ENCODE measurements around the gene VSTM2B.
A peak's percentile ranks its signal among the peaks of the same experiment; 100 is the strongest.

The VSTM2B gene

DNA sequence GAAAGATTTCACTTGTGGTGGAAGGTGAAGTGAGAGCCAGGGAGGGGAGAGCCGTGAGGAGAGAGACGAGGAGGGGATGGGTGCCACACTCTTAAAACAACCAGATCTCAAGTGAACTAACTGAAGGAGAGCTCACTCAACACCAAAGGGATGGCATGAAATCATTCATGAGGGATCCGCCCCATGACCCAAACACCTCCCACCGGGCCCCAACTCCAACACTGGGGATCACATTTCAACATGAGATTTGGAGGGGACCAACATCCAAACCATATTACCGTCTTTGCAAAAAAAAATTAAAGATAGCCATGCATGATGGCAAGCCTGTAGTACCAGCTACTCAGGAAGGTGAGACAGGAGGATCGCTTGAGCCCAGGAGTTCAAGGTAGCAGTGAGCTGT lies 45.4 kb downstream of the VSTM2B start:
- DNase-seq, result no peak

DNA sequence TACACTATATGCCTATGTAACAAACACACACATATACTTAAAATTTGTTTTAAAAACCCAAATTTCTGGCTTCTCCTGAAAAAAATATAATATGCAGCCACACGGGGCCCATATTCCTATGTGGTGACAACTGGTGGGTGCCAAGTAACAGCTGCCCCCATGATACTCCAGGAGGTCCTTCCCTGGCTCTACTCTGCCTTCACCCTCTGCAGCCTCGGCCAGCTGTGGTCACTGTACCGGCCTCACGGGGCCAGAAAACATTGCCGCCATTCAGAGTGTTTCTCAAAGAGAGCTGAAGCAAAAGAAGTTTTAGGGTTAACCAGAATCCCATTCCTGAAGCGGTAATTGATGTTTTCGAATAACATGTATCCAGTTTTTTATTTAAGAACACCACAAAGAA lies 47.7 kb downstream of the VSTM2B start:
- DNase-seq, result no peak

DNA sequence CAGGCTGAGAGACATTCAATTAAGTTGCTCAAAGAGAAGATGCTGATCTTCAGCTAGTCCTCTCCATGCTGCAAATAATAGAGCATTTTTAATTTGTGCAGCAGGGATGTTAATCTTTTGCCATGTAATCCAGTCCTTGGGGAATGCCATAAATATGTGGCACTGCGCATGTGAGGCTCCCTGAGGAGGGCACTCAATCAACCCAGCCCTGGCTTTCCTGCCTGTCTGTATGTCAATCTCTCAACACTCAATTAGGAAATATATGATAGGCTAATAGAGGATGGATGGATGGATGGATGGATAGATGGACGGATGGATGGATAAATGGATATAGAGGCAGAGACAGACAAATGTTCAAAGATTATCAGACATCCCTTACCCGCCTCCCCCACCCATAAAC lies 48.7 kb downstream of the VSTM2B start:
- DNase-seq, result no peak

DNA sequence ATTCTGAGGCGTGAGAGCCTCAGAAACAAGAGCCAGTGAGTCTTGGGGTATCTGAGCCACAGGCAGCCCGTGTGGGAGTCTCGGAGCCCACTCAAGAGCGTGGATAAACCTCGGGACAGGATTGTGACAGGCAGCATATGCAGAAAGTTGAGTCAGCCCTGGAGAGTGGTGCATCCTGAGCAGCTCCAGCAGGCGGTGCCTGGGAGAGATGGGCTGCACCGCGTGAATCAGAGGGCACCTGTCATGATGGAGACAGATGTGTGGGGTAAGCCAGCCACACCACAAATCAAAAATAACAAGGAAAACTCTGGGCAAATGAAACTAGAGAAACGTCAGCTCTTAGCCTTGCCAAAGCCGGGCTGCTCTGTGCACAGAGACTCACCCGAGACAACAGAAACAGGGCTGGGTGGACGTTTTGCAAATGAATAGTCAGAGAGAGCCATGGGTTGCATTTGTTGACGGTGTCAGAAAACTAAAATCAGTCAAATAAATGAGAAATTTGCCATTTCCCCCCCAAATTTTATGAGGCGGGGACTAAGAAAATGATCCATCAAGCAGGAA lies 50.3 kb downstream of the VSTM2B start:
- DNase-seq, result no peak

DNA sequence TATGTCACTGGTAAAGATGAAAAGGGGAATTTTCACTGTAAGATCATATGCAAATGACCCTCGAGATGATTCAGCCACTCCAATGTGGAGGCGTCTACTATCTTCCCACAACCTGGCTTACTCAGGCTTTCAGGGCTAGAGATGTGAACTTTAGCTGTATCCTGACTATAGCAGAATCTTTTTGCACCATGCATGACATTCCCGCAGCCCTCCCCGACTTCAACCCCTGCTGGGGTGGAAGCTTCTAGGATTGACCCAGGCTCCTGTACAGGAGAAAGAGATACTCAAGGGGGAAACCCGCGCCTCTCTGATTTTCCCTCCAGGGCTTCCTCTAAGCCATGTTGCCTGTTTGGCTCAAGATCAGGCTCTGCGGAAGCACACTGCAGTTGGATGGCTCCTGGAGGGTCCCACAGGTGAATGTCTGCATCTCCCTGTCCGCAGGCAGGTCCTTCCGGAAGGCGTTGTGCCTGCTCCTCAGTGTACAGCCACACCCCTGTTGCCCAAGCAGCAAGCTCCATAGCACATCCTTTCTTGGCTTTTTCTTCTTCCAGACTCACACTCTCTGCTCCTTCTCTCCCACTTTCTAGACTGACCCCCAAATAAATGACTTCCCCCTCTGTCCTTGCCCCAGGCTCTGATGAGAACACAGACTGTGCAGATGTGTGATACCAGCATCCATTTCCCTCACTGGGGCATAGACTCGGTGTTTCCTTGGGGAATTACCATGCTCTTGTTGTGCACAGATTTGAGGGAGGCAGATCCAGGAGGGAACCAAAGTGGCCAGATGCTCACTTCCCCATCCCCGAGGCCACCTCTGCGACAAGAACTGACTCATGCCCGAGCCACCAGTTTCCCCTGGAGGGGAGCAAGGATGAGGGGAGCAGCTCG lies 51.2 kb downstream of the VSTM2B start:
- DNase-seq, result no peak

DNA sequence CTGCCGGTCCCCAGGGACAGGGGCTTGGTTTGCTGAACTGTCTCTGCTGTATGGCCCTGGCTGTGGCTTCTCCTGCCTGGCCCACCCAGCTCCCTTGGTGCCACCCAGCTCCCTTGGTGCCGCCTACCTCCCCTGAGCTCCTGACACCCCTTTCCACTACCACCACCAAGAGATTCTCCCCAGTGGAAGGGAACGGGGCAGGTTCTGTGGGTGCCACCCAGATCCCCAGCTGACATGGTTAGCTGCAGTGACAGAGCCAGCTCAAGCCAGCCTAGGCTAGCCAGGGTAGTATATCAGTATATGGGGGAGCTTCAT lies 51.8 kb downstream of the VSTM2B start:
- DNase-seq, result no peak

DNA sequence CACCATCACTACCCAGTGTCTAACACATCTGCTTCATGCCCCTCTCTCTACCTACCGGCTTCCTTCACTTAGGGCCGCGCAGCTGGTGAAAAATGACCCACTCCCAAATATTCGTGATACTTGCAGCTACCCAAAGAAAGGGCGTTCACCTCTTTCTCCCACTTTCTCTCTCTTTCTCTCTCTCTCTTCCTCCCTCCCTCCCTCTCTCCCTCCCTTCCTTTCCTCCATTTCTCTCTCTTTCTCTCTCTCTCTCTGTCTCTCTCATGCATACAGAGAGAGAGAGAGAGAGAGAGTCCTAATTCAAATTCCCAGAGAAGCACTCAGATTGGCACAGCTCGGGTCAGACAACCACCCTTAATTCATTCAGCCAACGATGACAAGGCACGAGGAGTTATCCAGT lies 52.6 kb downstream of the VSTM2B start:
- no peak for DNase-seq

DNA sequence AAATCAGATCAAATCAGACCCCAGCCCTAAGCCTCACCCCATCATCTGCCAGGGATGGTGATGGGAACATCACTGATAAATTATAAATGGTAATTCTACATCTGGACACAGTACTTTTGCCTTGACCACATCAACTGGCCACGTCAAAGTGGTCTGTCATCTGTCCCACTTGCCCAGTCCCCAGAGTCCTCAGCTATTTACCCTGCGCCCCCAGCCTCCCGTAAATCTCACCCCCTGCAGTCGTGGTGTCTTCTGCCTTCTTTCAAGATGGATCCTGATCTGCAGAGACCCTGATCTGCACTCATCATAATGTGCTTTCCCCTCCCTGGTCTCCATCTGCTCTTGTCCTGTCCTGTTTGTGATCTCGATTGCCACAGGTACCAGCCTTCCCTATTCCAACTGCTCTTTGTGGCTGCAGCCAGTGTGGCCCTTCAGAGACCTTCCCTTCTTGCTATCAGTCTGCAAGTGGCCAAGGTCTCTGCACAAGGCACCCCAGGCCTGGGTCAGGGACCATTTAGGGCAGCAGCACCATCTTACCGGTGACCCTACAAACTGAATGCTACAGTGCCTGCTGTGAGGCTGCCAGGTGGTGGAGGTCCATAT lies 53.6 kb downstream of the VSTM2B start:
- DNase-seq, result no peak

DNA sequence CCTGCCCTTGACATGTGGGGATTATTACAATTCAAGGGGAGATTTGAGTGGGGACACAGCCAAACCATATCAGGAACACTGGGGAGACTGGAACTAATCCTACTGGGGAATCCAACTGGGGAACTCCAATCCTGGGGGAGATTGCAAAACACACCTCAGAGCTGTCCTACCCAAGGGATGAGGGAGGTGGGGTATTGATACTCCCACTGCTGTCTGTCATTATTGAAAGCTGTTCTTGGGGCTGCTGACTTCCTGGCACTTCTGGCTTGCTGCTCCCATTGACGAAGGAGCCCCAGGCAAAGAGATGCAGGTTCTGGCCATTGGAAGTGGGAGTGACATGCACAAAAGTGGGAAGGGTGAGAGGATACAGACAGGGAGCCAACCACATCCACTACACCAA lies 55.6 kb downstream of the VSTM2B start:
- no peak for DNase-seq

DNA sequence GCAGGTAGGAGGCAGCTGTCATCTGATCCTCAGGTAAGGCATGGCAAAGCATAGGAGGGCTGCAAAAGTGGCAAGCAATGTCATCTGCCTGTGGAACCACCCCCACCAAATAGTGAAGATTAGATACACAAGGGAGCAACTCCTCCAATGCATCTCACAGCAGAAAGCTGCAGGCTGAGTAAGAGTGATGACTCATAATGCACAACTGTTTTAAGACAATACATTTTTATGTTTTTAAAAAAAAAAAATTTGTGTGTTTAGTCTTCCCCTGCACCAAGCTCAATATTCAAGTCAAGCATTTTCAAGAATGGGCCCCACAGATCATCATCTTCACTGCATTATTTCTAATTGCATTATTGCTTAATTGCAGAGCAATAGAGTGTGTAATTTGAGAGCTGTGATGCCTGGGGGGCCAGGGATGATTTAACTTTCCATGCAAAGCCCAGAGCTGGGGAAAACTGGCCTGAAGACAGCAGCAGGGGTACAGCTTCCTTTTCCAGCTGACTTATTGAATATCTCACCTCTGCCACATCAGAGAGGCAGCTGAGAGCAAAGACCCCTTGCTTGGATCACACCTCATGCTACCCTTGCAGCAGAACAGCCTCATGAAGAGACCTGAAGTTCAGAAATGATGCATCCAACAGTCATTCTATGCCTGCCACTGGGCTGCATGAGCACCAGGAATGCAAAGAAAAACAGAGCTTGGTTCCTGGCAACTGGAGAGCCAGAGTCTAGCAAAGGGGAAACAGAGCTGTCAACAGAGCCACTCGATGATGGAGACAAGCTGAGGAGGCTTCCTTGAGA lies 57.6 kb downstream of the VSTM2B start:
- no peak for DNase-seq

DNA sequence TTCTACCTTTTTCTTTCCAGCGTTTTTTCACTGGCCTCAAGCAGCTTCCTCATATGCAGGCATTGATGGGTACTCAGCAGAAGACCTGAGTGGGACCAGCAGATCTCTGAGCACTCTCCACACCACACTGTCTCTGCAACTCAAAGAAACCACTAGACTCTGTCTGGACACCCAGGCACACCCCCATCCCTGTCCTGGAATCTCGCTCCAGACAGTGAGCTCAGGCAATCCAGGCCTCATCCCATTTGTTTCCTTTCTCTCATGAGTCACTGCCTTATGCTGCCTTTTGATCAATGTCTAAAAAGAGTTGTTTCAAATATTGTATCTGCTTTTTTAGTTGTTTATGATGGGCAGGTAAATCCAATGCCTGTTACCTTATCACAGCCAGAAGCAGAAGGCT lies 60.6 kb downstream of the VSTM2B start:
- DNase-seq, result no peak

DNA sequence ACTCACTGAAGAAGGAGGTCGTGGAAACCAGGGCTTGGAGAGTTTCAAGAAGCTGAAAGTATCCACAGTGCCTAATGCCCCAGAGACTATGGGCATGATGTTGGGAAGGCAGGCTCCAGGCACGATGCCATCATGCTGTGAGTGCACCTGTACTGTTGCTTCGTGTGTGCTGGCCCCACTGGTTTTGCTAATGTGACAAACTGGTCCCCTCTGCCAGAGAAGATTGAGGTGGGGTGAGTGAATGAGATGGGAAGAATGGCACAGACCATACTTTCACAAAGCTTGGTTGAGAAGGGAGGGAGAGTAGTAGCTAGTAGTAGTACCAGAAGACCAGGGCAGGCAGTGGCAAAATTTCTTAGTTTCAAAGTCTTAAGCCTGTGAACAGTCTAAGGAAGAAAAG lies 61.3 kb downstream of the VSTM2B start:
- no peak for DNase-seq

DNA sequence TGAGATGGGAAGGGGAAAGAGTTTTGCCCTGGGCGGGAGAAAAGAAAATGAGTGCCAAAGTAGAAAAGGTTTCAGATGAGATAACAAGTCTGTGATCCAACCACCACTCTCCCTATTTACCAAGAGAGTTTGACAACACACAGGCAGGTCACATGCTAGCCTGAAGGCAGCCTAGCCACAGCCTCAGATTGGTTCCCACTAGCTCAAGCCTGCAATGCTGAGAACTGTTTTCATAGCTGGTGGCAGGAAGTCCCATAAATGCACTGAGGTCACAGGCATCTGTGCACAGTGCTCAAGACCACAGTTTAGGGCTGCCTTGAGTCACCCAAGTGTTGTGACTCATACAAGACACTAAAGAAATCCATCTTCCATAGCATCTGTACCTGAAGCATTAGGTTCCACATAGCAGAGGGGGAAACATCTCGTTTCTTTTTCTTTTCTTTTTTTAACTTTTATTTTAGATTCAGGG lies 61.8 kb downstream of the VSTM2B start:
- DNase-seq, result peak; percentile 56

DNA sequence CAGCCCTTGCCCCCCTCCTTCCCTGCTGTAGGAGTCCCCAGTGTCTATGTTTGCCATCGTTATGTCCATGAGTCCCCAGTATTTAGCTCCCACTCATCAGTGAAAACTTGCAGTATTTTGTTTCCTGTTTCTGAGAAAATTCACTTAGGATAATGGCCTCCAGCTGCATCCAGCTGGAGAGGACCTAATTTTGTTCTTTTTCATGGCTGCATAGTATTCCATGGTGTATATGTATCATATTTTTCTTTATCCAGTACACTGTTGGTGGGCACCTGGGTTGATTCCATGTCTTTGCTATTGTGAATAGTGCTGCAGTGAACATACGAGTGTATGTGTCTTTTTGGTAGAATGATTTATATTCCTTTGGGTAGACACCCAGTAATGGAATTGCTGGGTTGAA lies 62.3 kb downstream of the VSTM2B start:
- no peak for DNase-seq

DNA sequence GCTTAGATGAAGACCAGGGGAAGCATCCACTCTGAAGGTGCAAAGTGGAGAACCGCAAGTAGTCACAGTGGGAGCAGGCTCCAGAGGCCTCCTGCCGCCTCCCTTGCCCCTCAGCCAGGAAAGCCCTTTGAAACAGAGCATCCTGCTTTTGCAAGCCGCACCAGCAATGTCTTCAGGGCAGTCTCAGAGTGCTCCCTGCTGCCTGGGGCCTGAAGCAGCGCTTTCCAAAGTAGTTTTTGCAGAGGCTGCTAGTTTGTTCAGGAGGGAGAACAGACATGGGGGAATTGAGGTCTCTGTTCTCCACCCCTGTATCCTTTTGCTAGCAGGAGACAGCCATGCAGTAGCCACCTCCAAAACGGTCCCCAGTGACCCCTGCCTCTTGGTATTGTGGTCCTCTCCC lies 64.5 kb downstream of the VSTM2B start:
- DNase-seq, result no peak

DNA sequence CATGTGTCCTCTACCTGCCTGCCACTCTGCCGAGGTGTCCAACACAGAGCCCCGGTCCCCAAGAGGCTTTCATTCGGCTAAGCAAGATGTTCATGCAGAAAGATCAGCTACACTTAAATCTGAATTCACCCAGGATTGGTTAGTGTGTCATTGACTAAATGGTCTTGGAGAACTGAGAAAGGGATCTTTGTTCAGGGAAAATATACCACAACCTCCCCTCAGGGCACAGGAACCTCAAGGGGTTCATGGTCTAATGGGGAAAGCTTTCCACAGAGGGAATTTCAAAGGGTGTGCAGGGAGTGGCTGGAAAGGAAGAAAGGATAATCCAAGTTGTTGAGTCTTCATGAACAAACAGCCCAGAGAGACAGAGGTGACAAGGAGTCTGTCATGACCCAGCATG lies 65.9 kb downstream of the VSTM2B start:
- DNase-seq, result no peak

DNA sequence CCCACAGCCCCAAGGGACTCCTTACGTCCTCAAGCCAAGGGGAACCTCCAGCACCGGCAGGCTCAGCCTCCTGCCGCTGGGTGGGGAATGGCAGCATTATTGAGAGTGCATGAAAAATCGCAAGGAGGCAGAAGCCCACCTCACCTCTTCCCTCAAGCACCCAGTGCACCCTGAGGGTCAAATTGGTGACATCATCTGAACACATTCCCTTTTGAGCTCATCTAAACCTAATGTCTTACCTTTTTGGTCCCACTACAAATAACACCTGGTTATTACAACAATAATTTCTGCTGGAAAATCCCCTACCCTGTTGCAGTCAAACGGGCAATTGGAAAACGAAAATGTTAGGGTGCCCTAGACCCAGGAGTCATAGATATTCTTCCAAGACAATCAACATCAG lies 68.1 kb downstream of the VSTM2B start:
- DNase-seq, result no peak

DNA sequence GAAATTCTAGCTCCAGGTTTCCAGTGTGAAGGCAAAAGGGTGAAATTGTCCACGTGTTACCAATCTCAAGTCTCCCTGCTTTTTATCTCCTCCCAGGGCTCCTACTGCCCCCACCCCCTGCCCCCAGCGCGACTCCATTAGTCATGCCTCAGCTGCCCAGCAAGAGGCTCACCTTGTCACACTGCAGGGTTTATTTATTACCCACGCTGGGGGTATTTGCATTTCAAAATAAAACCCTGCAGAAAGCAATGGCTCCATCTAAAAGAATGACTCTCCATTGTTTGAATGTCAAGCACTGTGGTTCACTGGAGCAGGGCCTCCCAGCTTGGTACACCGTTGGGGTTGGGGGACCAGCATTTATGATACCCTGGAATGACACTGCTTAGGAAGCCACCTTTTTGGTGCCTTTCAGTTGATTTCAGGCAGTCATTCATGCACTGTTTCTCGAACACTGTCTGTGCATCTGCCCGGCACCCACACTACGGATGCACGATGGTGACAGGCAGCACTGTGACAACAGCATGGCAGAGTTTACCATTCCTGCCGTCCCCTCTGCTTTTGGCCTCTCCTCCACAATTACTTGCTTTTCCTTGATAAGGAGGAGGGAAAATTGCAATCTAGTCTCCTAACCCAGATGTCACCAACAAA lies 70.4 kb downstream of the VSTM2B start:
- no peak for DNase-seq

DNA sequence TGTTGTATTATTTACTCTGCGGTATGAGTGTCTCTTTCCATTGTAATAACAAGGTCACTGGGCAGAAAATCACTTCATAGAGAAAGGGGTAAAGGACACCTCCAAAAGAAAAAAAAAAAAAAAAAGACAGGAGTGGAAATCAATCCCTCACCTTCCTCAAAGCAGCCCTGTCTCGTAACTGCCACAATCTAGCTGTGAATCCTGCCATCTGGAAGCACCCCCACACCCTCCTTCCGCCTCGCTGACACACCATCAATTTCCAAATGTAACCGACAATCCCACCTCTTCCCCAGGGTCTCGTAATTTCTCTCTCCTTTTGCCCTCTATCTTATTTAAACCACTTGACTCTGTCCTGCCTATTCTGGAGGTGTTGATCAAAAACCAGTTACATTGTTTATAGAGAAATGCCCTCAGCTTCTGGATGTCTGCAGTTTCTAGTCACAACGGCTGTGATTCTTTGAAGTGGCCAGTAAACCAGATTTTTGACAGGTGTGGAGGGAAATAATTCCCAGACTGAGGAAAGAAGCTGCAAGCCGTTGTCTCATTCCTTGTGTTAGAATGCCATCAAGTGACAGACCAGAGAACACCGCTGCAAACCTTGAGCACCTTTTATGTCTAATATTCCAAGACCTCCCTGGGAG lies 71.2 kb downstream of the VSTM2B start:
- peak; percentile 10 for DNase-seq

DNA sequence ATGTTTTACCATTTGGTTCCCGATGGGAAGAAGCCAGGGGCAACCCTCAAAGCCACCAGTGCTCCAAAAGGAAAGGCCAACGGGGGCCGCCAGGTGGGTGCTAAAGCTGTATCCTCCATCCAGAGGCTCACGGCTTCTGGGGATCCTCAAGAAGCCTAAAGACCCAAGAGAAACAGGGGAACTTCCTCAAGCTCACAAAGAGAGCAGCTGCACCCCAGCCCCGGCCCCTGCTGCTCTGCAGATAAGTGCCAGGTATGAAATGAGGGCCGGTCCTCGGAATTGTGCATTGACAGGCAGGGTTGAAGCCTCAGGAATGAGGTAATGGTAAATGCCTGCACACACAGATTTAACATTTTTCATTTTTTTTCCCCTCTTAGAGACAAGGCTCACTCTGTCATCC lies 72.2 kb downstream of the VSTM2B start:
- DNase-seq, result no peak

DNA sequence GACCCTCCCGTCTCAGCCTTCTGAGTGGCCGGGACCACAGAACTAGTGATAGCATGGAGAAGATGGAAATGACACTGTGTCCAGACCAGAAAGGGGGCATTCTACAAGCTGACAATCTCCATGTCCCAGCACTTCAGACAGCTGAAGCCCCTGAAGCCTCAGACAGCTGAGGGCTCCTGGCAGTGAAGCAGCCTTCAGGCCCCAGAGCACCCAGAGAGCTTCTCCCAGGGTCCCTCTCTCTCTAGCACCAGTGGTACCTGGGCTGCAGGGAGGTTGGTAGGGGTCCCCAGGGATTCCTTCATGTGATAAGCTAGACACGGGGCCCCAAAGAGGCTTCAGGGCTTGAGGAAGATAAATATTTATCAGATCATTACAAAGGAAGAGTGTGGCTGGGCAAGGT lies 72.7 kb downstream of the VSTM2B start:
- no peak for DNase-seq

DNA sequence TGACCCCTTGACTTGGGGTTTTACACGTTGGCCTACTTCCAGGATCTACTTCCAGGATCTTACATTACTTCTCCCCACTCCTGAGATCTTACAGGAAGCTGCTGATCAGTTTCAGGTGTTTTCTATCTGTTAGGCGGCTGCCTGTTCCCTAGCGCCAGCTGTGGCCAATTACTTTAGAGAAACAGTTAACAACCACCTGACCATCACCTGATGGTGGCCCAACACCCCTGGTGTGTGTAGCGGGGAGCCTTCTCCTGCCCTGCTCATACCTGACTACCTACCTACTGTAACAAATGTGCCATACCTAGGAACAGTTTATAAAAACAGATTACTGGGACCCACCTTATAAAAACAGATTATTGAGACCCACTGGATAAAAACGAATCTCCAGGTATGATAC lies 77.5 kb downstream of the VSTM2B start:
- DNase-seq, result no peak
